K562 (cell line): ENCODE results near the gene IMMP2L.

Experiments used
- CREM ChIP-seq: IDR thresholded peaks from 2 replicates; pipeline ENCODE4 v1.6.1; 2014; ENCODE audit warnings: antibody characterized with exemption, low read depth
- HDAC1 ChIP-seq, 2 experiments: fragments of 450-650 bp; IDR thresholded peaks; 2 replicates each; pipeline ENCODE4 v1.6.1; 2016 to 2017; ENCODE audit warnings: inconsistent platforms in 1 of 2, mild to moderate bottlenecking in 1 of 2, moderate library complexity in 1 of 2
- NCOA4 ChIP-seq: fragments of 450-650 bp; IDR thresholded peaks from 2 replicates; pipeline ENCODE4 v1.6.1; 2018; ENCODE audit warnings: mild to moderate bottlenecking; ENCODE audit not compliant: partially characterized antibody
- NFE2 ChIP-seq: IDR thresholded peaks from 2 replicates; pipeline ENCODE4 v1.6.1; 2014; ENCODE audit warnings: antibody characterized with exemption, low read depth
- NFIC ChIP-seq: fragments of 450-650 bp; IDR thresholded peaks from 2 replicates; pipeline ENCODE4 v1.6.1; 2017; ENCODE audit warnings: mild to moderate bottlenecking, inconsistent platforms
- SETDB1 ChIP-seq: IDR thresholded peaks from one replicate; pipeline ENCODE4 v1.6.1; 2012; ENCODE audit warnings: low read length, control low read depth, inconsistent platforms
- ZFP36 ChIP-seq: fragments of 150-350 bp; IDR thresholded peaks from 2 replicates; pipeline ENCODE4 v1.6.1; 2018; ENCODE audit warnings: low read length, low read depth; ENCODE audit not compliant: partially characterized antibody

- TF ChIP-seq HDAC1 (IDR thresholded peaks at IDR 0.05) (no peak), NFIC (no peak), NCOA4 (no peak), NFE2 (no peak), ZFP36 (no peak), SETDB1 (no peak), CREM (no peak)
These were observed 701.1 kb downstream of the IMMP2L start for GRCh38 chr7:110861163-110861562.
